Measurements from ENCODE around the gene CDH22.

The CDH22 gene

DNA sequence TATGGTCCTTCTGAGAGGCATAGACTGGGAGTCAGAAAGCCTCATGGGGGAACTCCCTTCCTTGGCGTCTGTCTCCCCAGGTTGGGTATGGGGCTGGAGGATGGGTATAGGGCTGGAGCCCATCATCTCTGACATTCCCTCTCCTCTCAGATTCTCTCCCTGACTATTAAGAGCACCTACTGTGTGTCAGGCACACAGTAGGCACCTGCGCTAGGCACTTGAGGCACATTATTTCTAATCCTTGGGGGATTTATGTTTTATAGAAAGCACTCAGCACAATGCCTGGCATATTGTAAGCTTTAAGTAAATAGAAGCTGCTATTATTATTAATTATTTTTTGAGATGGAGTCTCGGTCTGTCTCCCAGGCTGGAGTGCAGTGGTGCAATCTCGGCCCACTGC is 113.9 kb downstream of the CDH22 start:
- Histone ChIP-seq H3K36me3 (ENCODE audit: control insufficient read depth in 1 of 2, insufficient read depth in 2 of 2, low read length in 2 of 2) (no peaks in the 10 kb centered on the region), H3K27ac (ENCODE audit: low read length) (no peak overlapping the region), H3K9me3 (ENCODE audit: control insufficient read depth in 1 of 2, low read length in 2 of 2) (no peaks in the 10 kb centered on the region), H3K4me1 (ENCODE audit: control insufficient read depth in 1 of 2, insufficient read depth in 2 of 2, low read length in 2 of 2) (peaks cover 0 to 5% of the 10 kb centered on the region in 2 donors), H3K4me3 (ENCODE audit: low read depth in 1 of 2, low read length in 2 of 2) (no peak overlapping the region), H3K27me3 (ENCODE audit: low read depth, low read length) (peaks cover 4% of the 10 kb centered on the region)

DNA sequence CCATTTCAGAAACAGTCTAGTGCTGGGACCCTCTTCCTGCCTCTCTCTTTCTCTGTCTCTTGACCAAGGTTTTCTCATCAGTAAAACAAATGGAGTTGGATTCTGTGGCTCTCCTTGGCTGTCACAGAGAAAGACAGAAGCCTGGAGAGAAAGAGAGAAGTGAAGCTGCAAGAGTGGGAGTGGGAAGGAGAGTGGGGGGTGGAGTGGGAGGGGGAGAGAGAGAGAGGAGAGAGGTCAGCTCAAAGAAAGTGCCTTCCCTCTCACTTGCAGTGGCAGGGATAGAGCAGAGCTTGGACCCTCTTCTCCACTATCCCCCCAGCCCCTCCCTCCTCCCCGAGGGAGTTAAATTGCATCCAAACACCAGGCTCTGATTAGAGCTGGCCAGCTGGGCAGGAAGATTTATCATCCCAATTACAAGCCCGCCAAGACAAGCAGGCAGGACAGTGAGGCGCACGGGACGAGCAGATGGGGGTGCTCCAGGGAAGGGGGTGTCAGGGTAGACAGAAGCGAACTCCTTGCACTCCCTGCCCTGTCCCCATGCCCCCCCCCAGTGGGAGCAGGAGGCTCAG is 115.8 kb downstream of the CDH22 start:
- H3K4me3 ChIP-seq (ENCODE audit: low read depth in 1 of 2, low read length in 2 of 2) = no peak overlapping the region
- no peak overlapping the region for H3K27ac ChIP-seq (ENCODE audit: low read length)
- H3K9me3 ChIP-seq (ENCODE audit: control insufficient read depth in 1 of 2, low read length in 2 of 2) = no peaks in the 10 kb centered on the region
- no peaks in the 10 kb centered on the region for H3K4me1 ChIP-seq (ENCODE audit: control insufficient read depth in 1 of 2, insufficient read depth in 2 of 2, low read length in 2 of 2)
- no peaks in the 10 kb centered on the region for H3K27me3 ChIP-seq (ENCODE audit: low read depth, low read length)
- no peaks in the 10 kb centered on the region for H3K36me3 ChIP-seq (ENCODE audit: control insufficient read depth in 1 of 2, insufficient read depth in 2 of 2, low read length in 2 of 2)

DNA sequence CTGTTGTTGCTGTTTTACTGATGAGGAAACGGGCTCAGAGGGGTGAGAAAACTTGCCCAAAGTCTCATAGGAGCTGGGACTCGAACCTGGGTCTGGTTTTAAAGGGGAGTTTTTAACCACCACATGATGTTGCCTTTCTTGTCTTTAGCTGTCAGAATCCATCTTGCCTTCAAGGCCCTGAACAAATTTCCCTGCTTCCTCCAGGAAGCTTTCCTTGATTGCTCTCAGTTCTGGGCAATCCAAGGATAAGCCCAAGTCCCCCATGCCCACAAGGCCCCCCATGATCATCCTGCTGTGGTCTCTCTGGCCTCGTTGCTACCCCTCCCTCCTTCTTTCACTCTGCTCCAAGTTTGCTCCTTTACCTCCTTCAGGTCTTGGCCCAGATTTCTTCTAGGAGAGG is 116.7 kb downstream of the CDH22 start:
- no peak overlapping the region for H3K4me3 ChIP-seq (ENCODE audit: low read depth in 1 of 2, low read length in 2 of 2)
- no peak overlapping the region for H3K27ac ChIP-seq (ENCODE audit: low read length)
- H3K9me3 ChIP-seq (ENCODE audit: control insufficient read depth in 1 of 2, low read length in 2 of 2) = no peaks in the 10 kb centered on the region
- no peaks in the 10 kb centered on the region for H3K4me1 ChIP-seq (ENCODE audit: control insufficient read depth in 1 of 2, insufficient read depth in 2 of 2, low read length in 2 of 2)
- H3K36me3 ChIP-seq (ENCODE audit: control insufficient read depth in 1 of 2, insufficient read depth in 2 of 2, low read length in 2 of 2) = no peaks in the 10 kb centered on the region
- H3K27me3 ChIP-seq (ENCODE audit: low read depth, low read length) = no peaks in the 10 kb centered on the region

DNA sequence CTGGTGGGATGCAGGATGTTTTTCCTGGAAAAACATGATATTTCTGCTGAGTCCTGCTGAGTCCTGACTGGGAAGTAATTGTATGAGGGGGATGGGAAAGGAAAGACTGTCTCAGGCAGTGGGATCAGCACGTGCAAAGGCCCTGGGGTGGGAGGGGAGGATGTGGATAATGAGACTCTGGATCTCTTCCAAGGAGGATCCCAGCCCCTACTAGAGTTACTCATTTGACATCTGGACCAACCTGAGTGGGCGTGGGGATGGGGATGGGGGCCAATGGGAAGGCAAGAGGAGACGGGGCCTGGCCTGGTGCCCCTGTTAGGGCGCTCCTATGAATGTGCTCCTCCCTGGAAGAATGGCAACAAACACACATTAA is 117.1 kb downstream of the CDH22 start:
- H3K4me3 ChIP-seq (ENCODE audit: low read depth in 1 of 2, low read length in 2 of 2) = no peak overlapping the region
- no peaks in the 10 kb centered on the region for H3K9me3 ChIP-seq (ENCODE audit: control insufficient read depth in 1 of 2, low read length in 2 of 2)
- H3K27ac ChIP-seq (ENCODE audit: low read length) = no peak overlapping the region
- H3K36me3 ChIP-seq (ENCODE audit: control insufficient read depth in 1 of 2, insufficient read depth in 2 of 2, low read length in 2 of 2) = no peaks in the 10 kb centered on the region
- no peaks in the 10 kb centered on the region for H3K27me3 ChIP-seq (ENCODE audit: low read depth, low read length)
- no peaks in the 10 kb centered on the region for H3K4me1 ChIP-seq (ENCODE audit: control insufficient read depth in 1 of 2, insufficient read depth in 2 of 2, low read length in 2 of 2)

DNA sequence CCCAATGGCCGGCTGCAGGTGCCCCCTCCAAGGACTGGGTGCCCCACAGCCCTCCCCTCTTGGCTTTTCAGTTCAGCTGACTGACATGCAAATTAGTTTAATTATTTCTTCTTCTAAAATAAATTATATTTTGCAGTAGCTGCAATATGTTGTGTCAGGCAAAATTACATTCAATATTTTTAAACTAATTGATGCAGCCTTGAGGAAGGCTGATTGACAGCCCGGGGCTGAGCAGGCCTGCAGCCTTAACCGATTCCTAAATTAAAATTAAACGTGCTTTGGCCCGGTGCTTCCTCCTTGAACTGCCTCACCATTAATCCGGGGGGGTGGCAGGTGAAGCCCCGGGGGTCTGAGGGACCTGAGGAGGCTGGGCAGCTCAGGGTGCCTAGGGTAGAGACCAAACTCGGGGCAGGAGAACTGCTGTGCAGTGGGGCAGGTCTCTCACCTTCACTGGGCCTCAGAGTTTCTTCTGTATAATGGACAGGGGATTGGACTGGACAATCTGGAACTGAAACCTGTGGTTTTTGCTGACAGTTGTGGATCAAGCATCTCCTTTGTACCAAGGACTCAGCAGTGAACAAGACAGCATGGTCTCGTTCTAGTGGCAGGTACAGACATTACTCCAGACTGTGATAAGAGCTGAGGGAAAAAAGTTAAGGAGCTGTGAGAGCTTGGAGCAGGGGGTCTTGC is 117.7 kb downstream of the CDH22 start:
- Histone ChIP-seq H3K4me1 (ENCODE audit: control insufficient read depth in 1 of 2, insufficient read depth in 2 of 2, low read length in 2 of 2) (no peaks in the 10 kb centered on the region), H3K36me3 (ENCODE audit: control insufficient read depth in 1 of 2, insufficient read depth in 2 of 2, low read length in 2 of 2) (no peaks in the 10 kb centered on the region), H3K27ac (ENCODE audit: low read length) (no peak overlapping the region), H3K27me3 (ENCODE audit: low read depth, low read length) (no peaks in the 10 kb centered on the region), H3K4me3 (ENCODE audit: low read depth in 1 of 2, low read length in 2 of 2) (no peak overlapping the region), H3K9me3 (ENCODE audit: control insufficient read depth in 1 of 2, low read length in 2 of 2) (no peaks in the 10 kb centered on the region)

DNA sequence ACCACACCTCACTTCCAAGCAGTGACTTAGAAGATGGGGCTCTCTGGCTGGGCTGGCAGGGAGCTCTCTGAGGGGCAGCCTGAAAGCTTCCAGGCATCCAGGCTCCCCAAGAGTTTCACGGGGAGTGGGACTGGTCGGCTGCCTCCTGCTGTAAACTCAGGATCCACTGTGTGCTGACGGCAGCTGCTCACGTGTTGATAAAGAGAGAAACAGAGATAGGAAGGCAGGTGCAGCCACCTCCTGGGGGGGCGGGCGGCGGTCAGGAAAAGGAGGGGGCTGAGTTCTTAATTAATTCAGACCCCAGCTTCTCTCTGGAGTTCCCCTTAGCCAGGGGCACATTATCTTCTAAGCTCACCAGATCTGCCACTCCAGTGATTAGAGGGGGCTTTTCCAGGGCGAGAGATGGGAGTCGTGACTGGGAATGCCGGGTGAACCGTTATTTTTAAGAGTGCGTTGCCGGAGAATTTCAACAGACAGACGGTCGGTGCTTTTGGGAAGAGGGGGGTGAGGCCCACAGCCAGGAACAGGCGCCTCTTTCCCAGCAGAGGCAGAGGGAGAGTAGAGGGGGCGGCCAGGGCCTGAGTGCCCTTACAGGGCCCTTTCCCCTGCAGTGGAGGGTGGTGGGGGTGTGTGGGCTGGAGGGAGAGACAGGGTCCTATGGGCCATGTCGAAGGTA is 119.3 kb downstream of the CDH22 start:
- Histone ChIP-seq H3K9me3 (ENCODE audit: control insufficient read depth in 1 of 2, low read length in 2 of 2) (no peaks in the 10 kb centered on the region), H3K27me3 (ENCODE audit: low read depth, low read length) (no peaks in the 10 kb centered on the region), H3K27ac (ENCODE audit: low read length) (no peak overlapping the region), H3K36me3 (ENCODE audit: control insufficient read depth in 1 of 2, insufficient read depth in 2 of 2, low read length in 2 of 2) (no peaks in the 10 kb centered on the region), H3K4me1 (ENCODE audit: control insufficient read depth in 1 of 2, insufficient read depth in 2 of 2, low read length in 2 of 2) (no peaks in the 10 kb centered on the region), H3K4me3 (ENCODE audit: low read depth in 1 of 2, low read length in 2 of 2) (no peak overlapping the region)

DNA sequence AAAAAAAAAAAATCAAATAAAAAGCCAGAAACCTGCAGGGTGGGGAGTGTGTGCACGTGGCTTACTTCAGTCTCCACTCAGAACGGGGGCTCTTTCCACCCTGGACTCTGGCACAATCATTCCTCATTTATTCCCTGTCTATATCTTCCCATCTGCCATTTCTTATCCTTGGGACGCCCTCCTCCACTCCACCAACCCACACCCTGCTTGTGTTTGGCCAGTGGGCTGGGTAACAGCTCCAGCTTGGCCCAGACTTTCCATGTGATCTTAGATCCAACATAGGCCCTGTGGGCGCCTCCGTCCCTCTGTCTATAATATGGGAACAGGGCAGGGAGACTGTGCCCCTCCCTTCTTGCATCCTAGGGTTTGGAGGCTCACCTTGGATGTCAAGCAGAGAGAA is 122.1 kb downstream of the CDH22 start:
- Histone ChIP-seq H3K4me3 (ENCODE audit: low read depth in 1 of 2, low read length in 2 of 2) (no peak overlapping the region), H3K36me3 (ENCODE audit: control insufficient read depth in 1 of 2, insufficient read depth in 2 of 2, low read length in 2 of 2) (no peaks in the 10 kb centered on the region), H3K27ac (ENCODE audit: low read length) (no peak overlapping the region), H3K4me1 (ENCODE audit: control insufficient read depth in 1 of 2, insufficient read depth in 2 of 2, low read length in 2 of 2) (no peaks in the 10 kb centered on the region), H3K27me3 (ENCODE audit: low read depth, low read length) (no peaks in the 10 kb centered on the region), H3K9me3 (ENCODE audit: control insufficient read depth in 1 of 2, low read length in 2 of 2) (no peaks in the 10 kb centered on the region)

DNA sequence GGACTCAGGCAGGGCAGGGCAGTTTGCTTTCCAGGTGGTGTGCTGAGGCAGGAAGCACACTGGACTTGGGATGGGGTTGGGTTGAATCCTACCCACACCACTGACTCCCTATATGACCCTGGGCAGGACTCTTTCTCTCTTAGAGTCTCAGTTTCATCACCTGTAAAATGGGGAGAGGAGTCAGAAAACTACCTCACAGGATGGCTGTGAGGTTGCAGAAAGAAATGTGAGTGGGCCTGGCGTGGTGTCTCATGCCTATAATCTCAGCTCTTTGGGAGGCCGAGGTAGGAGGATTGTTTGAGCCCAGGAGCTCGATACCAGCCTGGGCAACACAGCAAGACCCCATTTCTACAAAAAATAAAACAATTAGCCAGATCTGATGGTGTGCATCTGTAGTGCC is 122.9 kb downstream of the CDH22 start:
- Histone ChIP-seq H3K4me3 (ENCODE audit: low read depth in 1 of 2, low read length in 2 of 2) (no peak overlapping the region), H3K9me3 (ENCODE audit: control insufficient read depth in 1 of 2, low read length in 2 of 2) (no peaks in the 10 kb centered on the region), H3K36me3 (ENCODE audit: control insufficient read depth in 1 of 2, insufficient read depth in 2 of 2, low read length in 2 of 2) (no peaks in the 10 kb centered on the region), H3K27me3 (ENCODE audit: low read depth, low read length) (no peaks in the 10 kb centered on the region), H3K27ac (ENCODE audit: low read length) (no peak overlapping the region), H3K4me1 (ENCODE audit: control insufficient read depth in 1 of 2, insufficient read depth in 2 of 2, low read length in 2 of 2) (no peaks in the 10 kb centered on the region)

DNA sequence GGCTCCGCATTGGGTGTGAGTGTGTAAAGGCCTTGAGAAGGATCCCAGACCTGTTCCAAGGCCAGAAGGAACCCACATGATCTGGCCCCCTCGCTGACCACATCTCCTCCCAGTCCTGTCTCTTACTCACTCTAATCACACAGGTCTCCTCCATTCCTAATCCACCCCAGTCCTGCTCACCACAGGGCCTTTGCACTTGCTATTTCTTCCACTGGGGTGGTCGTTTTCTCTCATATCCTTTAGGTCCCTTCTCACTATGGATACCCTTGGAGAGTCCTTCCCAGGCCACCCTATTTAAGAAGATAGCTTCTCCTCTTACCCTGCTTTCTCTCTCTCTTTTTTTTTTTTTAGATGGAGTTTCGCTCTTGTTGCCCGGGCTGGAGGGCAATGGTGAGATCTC is 124.5 kb downstream of the CDH22 start:
- Histone ChIP-seq H3K9me3 (ENCODE audit: control insufficient read depth in 1 of 2, low read length in 2 of 2) (no peaks in the 10 kb centered on the region), H3K4me1 (ENCODE audit: control insufficient read depth in 1 of 2, insufficient read depth in 2 of 2, low read length in 2 of 2) (no peaks in the 10 kb centered on the region), H3K27me3 (ENCODE audit: low read depth, low read length) (peaks cover 3% of the 10 kb centered on the region), H3K27ac (ENCODE audit: low read length) (no peak overlapping the region), H3K4me3 (ENCODE audit: low read depth in 1 of 2, low read length in 2 of 2) (no peak overlapping the region), H3K36me3 (ENCODE audit: control insufficient read depth in 1 of 2, insufficient read depth in 2 of 2, low read length in 2 of 2) (no peaks in the 10 kb centered on the region)

DNA sequence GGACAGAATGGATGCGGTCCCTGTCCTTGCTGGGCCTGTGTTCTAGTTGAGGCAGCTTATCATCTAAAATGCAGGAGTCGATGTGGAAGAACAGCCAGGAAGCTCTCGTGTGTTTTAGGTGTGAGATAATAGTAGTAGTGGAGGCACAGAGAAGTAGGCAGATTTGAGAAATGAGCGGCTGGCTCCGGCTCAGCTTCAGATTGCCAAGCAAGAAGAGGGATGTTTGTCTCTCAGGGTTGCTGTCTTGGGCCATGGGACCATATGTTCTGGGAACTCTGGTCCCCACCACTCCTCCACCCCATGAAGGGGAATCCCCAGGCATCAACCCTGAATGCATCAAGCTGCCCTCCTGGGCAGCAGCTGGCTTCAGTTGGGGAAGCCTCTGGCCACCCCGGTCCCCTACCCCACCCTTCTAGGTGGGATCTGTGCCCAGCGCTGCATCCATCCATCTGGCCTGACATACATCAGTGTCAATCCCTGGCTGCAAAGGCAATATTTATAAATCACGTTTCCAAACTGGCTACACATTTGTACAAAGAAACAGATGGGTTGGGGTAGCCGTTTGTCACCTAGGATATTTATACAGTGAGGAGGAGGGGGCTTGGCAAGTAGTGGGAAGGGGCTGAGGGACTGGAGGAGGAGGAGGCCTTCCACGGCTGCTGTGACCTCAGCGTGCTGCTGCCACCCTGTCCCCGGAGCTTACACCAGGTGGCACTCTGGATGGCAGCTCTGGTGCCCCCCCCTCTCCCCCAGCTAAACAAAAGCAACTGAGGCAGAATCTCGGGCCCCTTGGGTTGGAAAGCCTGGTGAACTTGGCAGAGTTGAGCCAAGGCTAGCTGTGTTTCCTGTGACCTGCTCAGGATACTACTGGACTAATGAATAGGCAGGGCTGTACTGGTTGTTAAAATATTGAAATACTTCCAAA is 125.8 kb downstream of the CDH22 start:
- no peaks in the 10 kb centered on the region for H3K9me3 ChIP-seq (ENCODE audit: control insufficient read depth in 1 of 2, low read length in 2 of 2)
- H3K36me3 ChIP-seq (ENCODE audit: control insufficient read depth in 1 of 2, insufficient read depth in 2 of 2, low read length in 2 of 2) = no peaks in the 10 kb centered on the region
- no peak overlapping the region for H3K4me3 ChIP-seq (ENCODE audit: low read depth in 1 of 2, low read length in 2 of 2)
- no peak overlapping the region for H3K27ac ChIP-seq (ENCODE audit: low read length)
- no peaks in the 10 kb centered on the region for H3K4me1 ChIP-seq (ENCODE audit: control insufficient read depth in 1 of 2, insufficient read depth in 2 of 2, low read length in 2 of 2)
- H3K27me3 ChIP-seq (ENCODE audit: low read depth, low read length) = peaks cover 3% of the 10 kb centered on the region

DNA sequence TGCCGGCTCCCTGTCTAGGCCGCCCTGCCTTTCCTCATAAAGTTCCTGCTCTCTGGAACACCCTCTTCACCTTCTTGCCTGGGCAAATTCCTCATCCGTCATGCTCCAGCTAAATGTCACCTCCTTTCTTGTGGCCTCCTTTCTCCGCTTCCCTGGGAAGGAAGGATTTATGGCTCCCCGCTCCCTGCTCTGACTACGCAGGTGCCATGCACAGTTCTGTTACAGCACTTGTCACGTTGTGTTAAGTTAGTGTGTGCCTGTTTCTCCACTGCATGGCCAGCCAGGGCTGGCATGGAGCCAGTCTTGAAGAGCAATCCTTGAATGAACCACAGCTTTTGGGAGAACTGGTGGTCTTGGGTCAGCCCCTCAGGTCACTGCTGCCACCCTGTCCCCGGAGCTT is 128.4 kb downstream of the CDH22 start:
- peaks cover 9% of the 10 kb centered on the region for H3K27me3 ChIP-seq (ENCODE audit: low read depth, low read length)

More for the DNA sequence above, 128.4 kb downstream of the CDH22 start:
- H3K27ac ChIP-seq (ENCODE audit: low read length) = no peak overlapping the region
- H3K36me3 ChIP-seq (ENCODE audit: control insufficient read depth in 1 of 2, insufficient read depth in 2 of 2, low read length in 2 of 2) = no peaks in the 10 kb centered on the region
- no peak overlapping the region for H3K4me3 ChIP-seq (ENCODE audit: low read depth in 1 of 2, low read length in 2 of 2)
- no peaks in the 10 kb centered on the region for H3K9me3 ChIP-seq (ENCODE audit: control insufficient read depth in 1 of 2, low read length in 2 of 2)
- no peaks in the 10 kb centered on the region for H3K4me1 ChIP-seq (ENCODE audit: control insufficient read depth in 1 of 2, insufficient read depth in 2 of 2, low read length in 2 of 2)

Data from muscle layer of duodenum (tissue), 2 donors.